CD14-positive monocyte (primary cell): ENCODE data around the gene STARD7. TPM values are rescaled to one million over a fixed set of nuclear protein-coding genes. Genes with fewer than 3 reads are reported as not detected.

Source experiments
- DNase-seq, 3 donors: peaks; one replicate each; pipeline ENCODE4 v3.0.0-alpha.2; 2011 to 2022
- H2AFZ ChIP-seq: 2 replicates; pipeline ENCODE4 v1.6.0; 2012; ENCODE audit warnings: mild to moderate bottlenecking, low read depth, low read length, inconsistent platforms; ENCODE audit not compliant: insufficient read depth, poor library complexity, severe bottlenecking
- H3K27ac ChIP-seq, 2 donors: 1 replicate in 1 of 2; 2 replicates in 1 of 2; pipeline ENCODE4 v1.5.1; 2012 to 2013; ENCODE audit warnings: low read length in 2 of 2, control low read depth in 1 of 2, inconsistent platforms in 1 of 2, low read depth in 1 of 2, mild to moderate bottlenecking in 1 of 2
- H3K27me3 ChIP-seq, 2 donors: one replicate each; pipeline versions ENCODE4 v1.6.0 to v1.6.1; 2011 to 2013; ENCODE audit warnings: low read length in 2 of 2; ENCODE audit not compliant: control insufficient read depth in 2 of 2, insufficient read depth in 2 of 2
- H3K36me3 ChIP-seq, 2 donors: replicated peaks in 1 of 2; 1 replicate in 1 of 2; 2 replicates in 1 of 2; pipeline versions ENCODE4 v1.5.1 to v1.6.1; 2012 to 2013; ENCODE audit warnings: low read length in 2 of 2, control low read depth in 1 of 2, inconsistent platforms in 1 of 2, mild to moderate bottlenecking in 1 of 2; ENCODE audit not compliant: insufficient read depth in 2 of 2, control insufficient read depth in 1 of 2
- H3K4me1 ChIP-seq, 2 donors: 1 replicate in 1 of 2; 2 replicates in 1 of 2; pipeline versions ENCODE4 v1.5.1 to v1.6.1; 2012 to 2013; ENCODE audit warnings: low read length in 2 of 2, control low read depth in 1 of 2, inconsistent platforms in 1 of 2, mild to moderate bottlenecking in 1 of 2, moderate library complexity in 1 of 2; ENCODE audit not compliant: insufficient read depth in 2 of 2, control insufficient read depth in 1 of 2
- H3K4me2 ChIP-seq: replicated peaks from 2 replicates; pipeline ENCODE3; 2012; ENCODE audit warnings: low read length, moderate library complexity, mild to moderate bottlenecking; ENCODE audit not compliant: poor library complexity, severe bottlenecking; ENCODE audit errors: extremely low read depth
- H3K4me3 ChIP-seq, 3 experiments: fragments of 200-600 bp in 1 of 3; sonication (generic) in 1 of 3; replicated peaks in 1 of 3; 1 replicate in 2 of 3; 2 replicates in 1 of 3; pipeline ENCODE4 v1.5.1; 2011 to 2013; ENCODE audit warnings: low read length in 3 of 3, mild to moderate bottlenecking in 3 of 3, control low read depth in 2 of 3, low read depth in 2 of 3, inconsistent platforms in 1 of 3, moderate library complexity in 1 of 3
- H3K79me2 ChIP-seq: 2 replicates; pipeline ENCODE4 v1.6.0; 2012; ENCODE audit warnings: mild to moderate bottlenecking, control low read depth, inconsistent platforms, low read length, moderate library complexity; ENCODE audit not compliant: insufficient read depth
- H3K9ac ChIP-seq: 2 replicates; pipeline ENCODE4 v1.6.0; 2017; ENCODE audit warnings: low read length, mild to moderate bottlenecking; ENCODE audit not compliant: insufficient read depth, poor library complexity, severe bottlenecking
- H3K9me3 ChIP-seq, 2 donors: replicated peaks in 1 of 2; 1 replicate in 1 of 2; 2 replicates in 1 of 2; pipeline versions ENCODE4 v1.5.1 to v1.6.1; 2012 to 2013; ENCODE audit warnings: low read length in 2 of 2, control low read depth in 1 of 2; ENCODE audit not compliant: control insufficient read depth in 1 of 2, insufficient read depth in 1 of 2
- H4K20me1 ChIP-seq: 2 replicates; pipeline ENCODE4 v1.6.0; 2012; ENCODE audit warnings: mild to moderate bottlenecking, low read length, control low read depth, moderate library complexity; ENCODE audit not compliant: insufficient read depth
- H3K27ac Mint-ChIP-seq, 7 donors: one replicate each; pipeline ENCODE4 v1.8.0; 2020; ENCODE audit warnings: mild to moderate bottlenecking in 7 of 7, mixed read lengths in 7 of 7, moderate library complexity in 6 of 7, inconsistent platforms in 2 of 7
- H3K27me3 Mint-ChIP-seq, 3 donors: one replicate each; pipeline ENCODE4 v1.8.0; 2021 to 2022; ENCODE audit warnings: low read depth in 3 of 3, mild to moderate bottlenecking in 3 of 3, mixed read lengths in 3 of 3, moderate library complexity in 3 of 3, inconsistent platforms in 1 of 3
- H3K36me3 Mint-ChIP-seq, 2 donors: one replicate each; pipeline ENCODE4 v1.8.0; 2020; ENCODE audit warnings: mixed read lengths in 2 of 2, inconsistent platforms in 1 of 2, mild to moderate bottlenecking in 1 of 2
- H3K4me1 Mint-ChIP-seq: one replicate; pipeline ENCODE4 v1.8.0; 2020; ENCODE audit warnings: mild to moderate bottlenecking, mixed read lengths
- H3K4me3 Mint-ChIP-seq, 2 donors: one replicate each; pipeline ENCODE4 v1.8.0; 2020; ENCODE audit warnings: mild to moderate bottlenecking in 2 of 2, mixed read lengths in 2 of 2, moderate library complexity in 1 of 2
- H3K9me3 Mint-ChIP-seq, 7 donors: one replicate each; pipeline ENCODE4 v1.8.0; 2020 to 2022; ENCODE audit warnings: mixed read lengths in 7 of 7, mild to moderate bottlenecking in 6 of 7, moderate library complexity in 6 of 7, inconsistent platforms in 2 of 7
- WGBS: methylation state at CpG from one replicate; pipeline ENCODE4 v1.1.5; 2013; ENCODE audit warnings: missing lambda C conversion rate; ENCODE audit not compliant: insufficient coverage; 5-methylcytosine and 5-hydroxymethylcytosine counted together
- intact Hi-C, 2 donors: fragments of 100-400 bp; cut with micrococcal nuclease; formaldehyde crosslinking; loops; one replicate each; pipeline versions ENCODE4 v1.15.0 to v1.15.1; 2023
- polyA plus RNA-seq, 3 donors: library from polyadenylated mRNA; depleted of rRNA in 1 of 3; unstranded in 2 of 3; stranded (reverse) in 1 of 3; fragments of 300-500 nt in 2 of 3; fragments of >200 nt in 1 of 3; fragmentation: Illumina TruSeq in 2 of 3; gene quantifications; 1 replicate in 2 of 3; 2 replicates in 1 of 3; pipeline ENCODE4 v1.2.3, GENCODE V29; 2012 to 2021
- TF ChIP-seq, protein P1 (sequence below): fragments of 200-600 bp; IDR thresholded peaks from one replicate; pipeline ENCODE4 v1.8.0; 2022; ENCODE audit warnings: antibody characterized with exemption, mild to moderate bottlenecking

Gene STARD7
- polyA plus RNA-seq, 3 donors = 38.0 to 179 (median 172) TPM

DNA sequence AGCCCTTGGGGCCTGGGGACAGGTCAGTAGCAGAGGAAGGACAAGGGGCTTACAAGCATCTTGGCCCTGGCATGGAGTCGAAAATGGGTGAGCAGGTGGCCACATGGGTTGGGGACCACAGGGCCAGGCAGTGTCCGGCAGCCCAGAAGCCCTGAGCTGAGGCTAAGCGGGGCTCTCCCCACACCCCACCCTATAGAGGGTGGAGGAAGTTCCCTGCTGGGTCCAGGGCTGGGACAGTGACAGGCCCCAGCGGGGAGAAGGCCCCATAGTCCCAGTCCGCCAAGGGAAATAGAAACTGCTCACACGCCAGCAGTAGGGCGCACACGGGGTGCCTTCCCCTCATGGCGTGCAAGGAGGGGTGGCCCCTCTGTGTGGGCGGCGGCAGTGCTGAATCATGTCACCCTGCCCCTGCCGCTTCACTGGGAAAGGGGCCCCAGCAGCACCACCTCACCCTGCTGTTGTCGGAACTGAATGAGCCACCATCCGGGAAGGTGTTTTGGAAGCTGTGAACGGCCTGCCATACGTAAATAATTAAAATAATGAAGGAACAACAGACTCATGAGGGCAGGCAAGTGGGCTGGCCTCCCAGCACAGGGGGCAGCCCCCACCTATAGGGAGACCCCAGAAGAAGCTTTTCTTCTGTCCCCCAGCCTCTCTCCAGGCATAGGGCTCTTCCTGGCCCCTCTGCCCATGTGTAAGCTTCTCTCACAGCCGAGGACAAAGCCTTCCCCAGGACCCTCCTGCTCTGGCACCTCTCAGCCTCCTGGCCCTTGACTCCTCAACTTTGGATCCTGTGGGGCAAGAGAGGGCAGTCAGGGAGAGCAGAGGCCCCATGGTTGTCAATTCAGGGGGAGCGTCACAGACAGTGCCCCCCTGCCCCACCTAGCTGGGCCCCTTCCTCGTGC is 50.7 kb downstream of the STARD7 start:
- Histone ChIP-seq H3K27me3 (no peaks in the 10 kb centered on the region), H3K9ac (peak overlapping the region; percentile 56), H3K9me3 (no peaks in the 10 kb centered on the region), H2AFZ (peak overlapping the region; percentile 66), H3K27ac (peak overlapping the region; percentile 57 to 76), H3K4me3 (peak overlapping the region in 2 of 3 experiments; percentile 8 to 31), H4K20me1 (no peaks in the 10 kb centered on the region), H3K36me3 (no peaks in the 10 kb centered on the region), H3K4me2 (peak overlapping the region; percentile 52), H3K79me2 (no peaks in the 10 kb centered on the region), H3K4me1 (peaks cover 18 to 21% of the 10 kb centered on the region in 2 donors)
- TF ChIP-seq, protein P1, sequence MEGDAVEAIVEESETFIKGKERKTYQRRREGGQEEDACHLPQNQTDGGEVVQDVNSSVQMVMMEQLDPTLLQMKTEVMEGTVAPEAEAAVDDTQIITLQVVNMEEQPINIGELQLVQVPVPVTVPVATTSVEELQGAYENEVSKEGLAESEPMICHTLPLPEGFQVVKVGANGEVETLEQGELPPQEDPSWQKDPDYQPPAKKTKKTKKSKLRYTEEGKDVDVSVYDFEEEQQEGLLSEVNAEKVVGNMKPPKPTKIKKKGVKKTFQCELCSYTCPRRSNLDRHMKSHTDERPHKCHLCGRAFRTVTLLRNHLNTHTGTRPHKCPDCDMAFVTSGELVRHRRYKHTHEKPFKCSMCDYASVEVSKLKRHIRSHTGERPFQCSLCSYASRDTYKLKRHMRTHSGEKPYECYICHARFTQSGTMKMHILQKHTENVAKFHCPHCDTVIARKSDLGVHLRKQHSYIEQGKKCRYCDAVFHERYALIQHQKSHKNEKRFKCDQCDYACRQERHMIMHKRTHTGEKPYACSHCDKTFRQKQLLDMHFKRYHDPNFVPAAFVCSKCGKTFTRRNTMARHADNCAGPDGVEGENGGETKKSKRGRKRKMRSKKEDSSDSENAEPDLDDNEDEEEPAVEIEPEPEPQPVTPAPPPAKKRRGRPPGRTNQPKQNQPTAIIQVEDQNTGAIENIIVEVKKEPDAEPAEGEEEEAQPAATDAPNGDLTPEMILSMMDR = no peak
- H3K4me3 Mint-ChIP-seq = peak overlapping the region; percentile 61 to 86
- intact Hi-C loops = no loop called here
- WGBS = 17% methylated on average over 11 of the region's 19 CpGs
- peaks cover 2 to 6% (median 3%) of the 10 kb centered on the region in 3 donors for H3K27me3 Mint-ChIP-seq
- peak; percentile 88 to 96 (median 91) for DNase-seq
- H3K4me1 Mint-ChIP-seq = peaks cover 27% of the 10 kb centered on the region
- H3K27ac Mint-ChIP-seq = peak overlapping the region; percentile 57 to 91 (median 85)
- no peaks in the 10 kb centered on the region for H3K36me3 Mint-ChIP-seq
- peaks cover 0 to 4% (median 0%) of the 10 kb centered on the region in 7 donors for H3K9me3 Mint-ChIP-seq

DNA sequence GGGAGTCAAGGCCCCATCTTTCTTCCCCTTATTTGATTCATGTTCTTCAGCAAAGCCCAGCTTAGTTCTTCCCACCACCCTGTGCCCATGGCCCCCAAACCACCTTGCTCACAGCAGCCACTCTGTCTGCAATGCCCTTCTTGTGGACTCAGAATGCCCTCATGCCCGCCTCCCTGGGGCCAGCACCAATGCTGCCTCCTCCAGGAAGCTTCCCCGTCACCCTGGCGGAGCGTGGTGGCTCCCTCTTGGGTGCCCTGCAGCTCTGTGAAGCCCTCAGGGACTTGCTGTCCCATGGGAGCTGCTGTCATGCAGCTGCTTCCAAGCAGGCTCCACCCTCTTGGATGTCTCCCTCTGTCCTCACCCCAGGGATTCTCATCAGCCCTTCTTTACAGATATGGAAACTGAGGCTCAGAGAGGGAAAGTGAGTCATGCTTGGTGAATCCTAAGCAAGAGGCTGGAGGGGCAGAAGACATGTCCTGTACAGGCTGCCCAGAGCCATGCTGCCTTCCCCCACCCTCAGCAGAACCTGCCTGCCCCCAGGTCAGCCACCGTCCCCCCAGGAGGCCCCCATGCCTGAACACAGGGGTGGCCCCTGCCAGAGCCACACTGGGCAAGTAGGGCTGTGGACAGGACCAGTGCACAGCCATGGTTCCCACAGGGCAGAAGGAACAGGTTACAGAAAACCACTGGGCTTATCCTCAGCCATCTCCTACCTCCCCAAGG is 51.5 kb downstream of the STARD7 start:
- peaks cover 29% of the 10 kb centered on the region for H3K4me1 Mint-ChIP-seq
- Histone ChIP-seq H3K36me3 (no peaks in the 10 kb centered on the region), H4K20me1 (no peaks in the 10 kb centered on the region), H3K9ac (peak overlapping the region; percentile 56), H3K79me2 (no peaks in the 10 kb centered on the region), H3K4me3 (no peak overlapping the region), H3K9me3 (no peaks in the 10 kb centered on the region), H3K27me3 (no peaks in the 10 kb centered on the region), H3K27ac (peak overlapping the region; percentile 57 to 76), H2AFZ (no peak overlapping the region), H3K4me1 (peaks cover 18 to 21% of the 10 kb centered on the region in 2 donors), H3K4me2 (no peak overlapping the region)
- DNase-seq = peak in 1 of 3 donors; percentile 52
- H3K9me3 Mint-ChIP-seq = peaks cover 0 to 4% (median 0%) of the 10 kb centered on the region in 7 donors
- no peaks in the 10 kb centered on the region for H3K36me3 Mint-ChIP-seq
- H3K4me3 Mint-ChIP-seq = no peak overlapping the region
- WGBS = 92% methylated on average over 4 of the region's 5 CpGs
- H3K27me3 Mint-ChIP-seq = peaks cover 2 to 6% (median 3%) of the 10 kb centered on the region in 3 donors
- TF ChIP-seq, protein P1 = no peak
- intact Hi-C loops = no loop called here
- H3K27ac Mint-ChIP-seq = peak overlapping the region; percentile 57 to 88 (median 85)
